ENCODE data around the gene C1QTNF8. TPM values are rescaled to one million over a fixed set of nuclear protein-coding genes. Genes with fewer than 3 reads are reported as not detected.

The C1QTNF8 gene
- total RNA-seq, 1 experiment from 2014 or later, result not detected

- Mint-ChIP-seq H3K9me3 (ENCODE audit: low read depth, unreplicated experiment) (no peaks in the 10 kb centered on the region), H3K27ac (ENCODE audit: unreplicated experiment) (no peak overlapping the region), H3K4me1 (ENCODE audit: low read depth, unreplicated experiment) (no peaks in the 10 kb centered on the region), H3K36me3 (ENCODE audit: insufficient read depth, unreplicated experiment) (no peaks in the 10 kb centered on the region), H3K27me3 (ENCODE audit: unreplicated experiment) (peaks cover 100% of the 10 kb centered on the region), H3K4me3 (ENCODE audit: low read depth, unreplicated experiment) (no peak overlapping the region)
- no TSS peak for BruUV-seq (replicated peaks)
- DNase-seq, result no peak
- no peak for TF ChIP-seq CTCF (IDR thresholded peaks at IDR 0.05; ENCODE audit: unreplicated experiment)
- intact Hi-C loops (cut with micrococcal nuclease; ENCODE audit: unreplicated experiment), result no loop called here
- CTCF ChIA-PET, result interaction anchor here (0.7 kb wide), 1 partner anchor 513 kb away, joined by 3 read pairs; no protein-coding TSS in a partner anchor
Observed at GRCh38 chr16:1113489-1113888, 17.4 kb upstream of the C1QTNF8 start.

DNA sequence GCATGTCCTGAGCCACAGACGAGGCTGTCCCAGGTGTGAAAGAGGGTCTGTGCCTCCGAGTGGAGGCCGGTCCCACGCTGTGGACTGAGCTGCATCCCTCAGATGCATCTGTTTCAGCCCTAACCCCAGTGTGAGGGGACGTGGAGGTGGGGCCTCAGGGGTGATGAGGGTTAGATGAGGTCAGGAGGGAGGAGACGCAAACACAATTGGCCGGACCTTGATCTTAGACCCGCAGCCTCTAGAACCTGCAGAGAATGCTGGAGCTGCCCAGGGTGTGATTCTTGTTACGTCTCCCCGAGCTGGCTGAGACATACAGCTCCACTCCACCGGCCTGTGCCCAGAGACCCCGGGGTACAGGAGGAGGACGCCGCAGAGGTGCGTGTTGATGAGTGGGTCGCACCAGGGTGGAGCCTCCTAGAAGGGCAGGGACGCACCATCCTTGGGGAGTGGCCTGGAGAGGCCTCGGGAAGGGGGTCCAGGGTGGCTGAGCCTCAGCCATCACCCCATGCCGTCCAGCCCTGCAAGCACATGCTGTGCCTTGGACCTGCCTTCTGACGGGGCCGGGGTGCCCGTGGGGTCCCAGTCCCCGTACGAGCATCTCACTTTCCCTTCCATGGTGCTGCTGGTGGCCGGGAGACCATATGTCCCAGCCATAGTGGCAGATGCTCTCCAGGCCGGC is 16.6 kb upstream of the C1QTNF8 start:
- no peak overlapping the region for H3K27ac Mint-ChIP-seq (ENCODE audit: unreplicated experiment)
- CTCF ChIA-PET, result no interaction called here
- TF ChIP-seq CTCF (IDR thresholded peaks at IDR 0.05; ENCODE audit: unreplicated experiment), result no peak
- peaks cover 100% of the 10 kb centered on the region for H3K27me3 Mint-ChIP-seq (ENCODE audit: unreplicated experiment)
- intact Hi-C loops (cut with micrococcal nuclease; ENCODE audit: unreplicated experiment), result no loop called here
- H3K4me3 Mint-ChIP-seq (ENCODE audit: low read depth, unreplicated experiment), result no peak overlapping the region
- H3K36me3 Mint-ChIP-seq (ENCODE audit: insufficient read depth, unreplicated experiment), result no peaks in the 10 kb centered on the region
- no TSS peak for BruUV-seq (replicated peaks)
- no peaks in the 10 kb centered on the region for H3K9me3 Mint-ChIP-seq (ENCODE audit: low read depth, unreplicated experiment)
- no peak for DNase-seq
- H3K4me1 Mint-ChIP-seq (ENCODE audit: low read depth, unreplicated experiment), result no peaks in the 10 kb centered on the region

GRCh38 chr16:1109648-1110047 is 13.6 kb upstream of the C1QTNF8 start:
- no TSS peak for BruUV-seq (replicated peaks)
- CTCF ChIA-PET, result no interaction called here

GRCh38 chr16:1108299-1109252 is 12.5 kb upstream of the C1QTNF8 start:
- TF ChIP-seq CTCF (IDR thresholded peaks at IDR 0.05; ENCODE audit: unreplicated experiment), result no peak
- DNase-seq, result peak; percentile 55
- H3K36me3 Mint-ChIP-seq (ENCODE audit: insufficient read depth, unreplicated experiment), result no peaks in the 10 kb centered on the region
- H3K4me1 Mint-ChIP-seq (ENCODE audit: low read depth, unreplicated experiment), result no peaks in the 10 kb centered on the region
- peaks cover 100% of the 10 kb centered on the region for H3K27me3 Mint-ChIP-seq (ENCODE audit: unreplicated experiment)
- CTCF ChIA-PET, result interaction anchor here (0.7 kb wide), 1 partner anchor 138 kb away, joined by 4 read pairs; no protein-coding TSS in a partner anchor
- no TSS peak for BruUV-seq (replicated peaks)
- no peak overlapping the region for H3K4me3 Mint-ChIP-seq (ENCODE audit: low read depth, unreplicated experiment)
- H3K9me3 Mint-ChIP-seq (ENCODE audit: low read depth, unreplicated experiment), result no peaks in the 10 kb centered on the region
- H3K27ac Mint-ChIP-seq (ENCODE audit: unreplicated experiment), result no peak overlapping the region
- intact Hi-C loops (cut with micrococcal nuclease; ENCODE audit: unreplicated experiment), result no loop called here

More at GRCh38 chr16:1109648-1110047, 13.6 kb upstream of the C1QTNF8 start:
- TF ChIP-seq CTCF (IDR thresholded peaks at IDR 0.05; ENCODE audit: unreplicated experiment), result no peak
- Mint-ChIP-seq H3K4me3 (ENCODE audit: low read depth, unreplicated experiment) (no peak overlapping the region), H3K9me3 (ENCODE audit: low read depth, unreplicated experiment) (no peaks in the 10 kb centered on the region), H3K27me3 (ENCODE audit: unreplicated experiment) (peaks cover 100% of the 10 kb centered on the region), H3K36me3 (ENCODE audit: insufficient read depth, unreplicated experiment) (no peaks in the 10 kb centered on the region), H3K4me1 (ENCODE audit: low read depth, unreplicated experiment) (no peaks in the 10 kb centered on the region), H3K27ac (ENCODE audit: unreplicated experiment) (no peak overlapping the region)
- no peak for DNase-seq
- intact Hi-C loops (cut with micrococcal nuclease; ENCODE audit: unreplicated experiment), result no loop called here
